ENCODE measurements around the gene GLYR1.

Gene GLYR1

GRCh38 chr16:4846503-4846900 is 586 bp downstream of the GLYR1 start:
- DNase-seq = peak; percentile 19

- no peak for DNase-seq
Observed at GRCh38 chr16:4840984-4841383, 6.1 kb downstream of the GLYR1 start.

GRCh38 chr16:4839942-4840341 is 7.1 kb downstream of the GLYR1 start:
- DNase-seq = no peak

- no peak for DNase-seq
Observed at GRCh38 chr16:4837733-4838501, 9.2 kb downstream of the GLYR1 start.

- DNase-seq = no peak
Observed at GRCh38 chr16:4836727-4837126, 10.4 kb downstream of the GLYR1 start.

GRCh38 chr16:4833584-4833983 is 13.5 kb downstream of the GLYR1 start:
- DNase-seq = no peak

- no peak for DNase-seq
Observed at GRCh38 chr16:4832698-4833343, 14.3 kb downstream of the GLYR1 start.

GRCh38 chr16:4831616-4832015 is 15.5 kb downstream of the GLYR1 start:
- DNase-seq = no peak

- no peak for DNase-seq
Observed at GRCh38 chr16:4830408-4830807, 16.7 kb downstream of the GLYR1 start.

GRCh38 chr16:4828567-4829321 is 18.3 kb downstream of the GLYR1 start:
- DNase-seq = no peak

- DNase-seq = no peak
Observed at GRCh38 chr16:4826980-4827379, 20.1 kb downstream of the GLYR1 start.

- DNase-seq = no peak
Observed at GRCh38 chr16:4826526-4826925, 20.6 kb downstream of the GLYR1 start.

GRCh38 chr16:4825196-4825595 is 21.9 kb downstream of the GLYR1 start:
- no peak for DNase-seq

GRCh38 chr16:4820652-4821051 is 26.4 kb downstream of the GLYR1 start:
- no peak for DNase-seq

- no peak for DNase-seq
Observed at GRCh38 chr16:4814542-4815173, 32.4 kb downstream of the GLYR1 start.

- no peak for DNase-seq
Observed at GRCh38 chr16:4814046-4814445, 33.0 kb downstream of the GLYR1 start.

- no peak for DNase-seq
Observed at GRCh38 chr16:4813251-4814003, 33.7 kb downstream of the GLYR1 start.

GRCh38 chr16:4811773-4812172 is 35.3 kb downstream of the GLYR1 start:
- DNase-seq = no peak

- no peak for DNase-seq
Observed at GRCh38 chr16:4811242-4811641, 35.8 kb downstream of the GLYR1 start.

GRCh38 chr16:4806280-4806679 is 40.8 kb downstream of the GLYR1 start:
- DNase-seq = no peak

GRCh38 chr16:4805231-4805630 is 41.9 kb downstream of the GLYR1 start:
- no peak for DNase-seq

GRCh38 chr16:4803898-4804762 is 43.0 kb downstream of the GLYR1 start:
- DNase-seq = no peak

All from NCI-H510A (cell line).